K562 (cell line): ENCODE results near the gene MTSS2.

ENCODE experiments used
- DACH1 ChIP-seq: fragments of 450-650 bp; IDR thresholded peaks from 2 replicates; pipeline ENCODE4 v1.6.1; 2018; ENCODE audit not compliant: partially characterized antibody
- MTA3 ChIP-seq: fragments of 450-650 bp; formaldehyde crosslinking; IDR thresholded peaks from 2 replicates; pipeline ENCODE4 v1.6.1; 2017; ENCODE audit warnings: mild to moderate bottlenecking, borderline replicate concordance
- TEAD4 ChIP-seq, 2 experiments: sonication (generic) in 1 of 2; formaldehyde crosslinking in 1 of 2; IDR thresholded peaks; 2 replicates each; pipeline versions ENCODE4 v1.6.1 to v1.8.0; 2012 to 2022; ENCODE audit warnings: borderline replicate concordance in 1 of 2, inconsistent platforms in 1 of 2, low read length in 1 of 2, mild to moderate bottlenecking in 1 of 2, missing genetic modification reagents in 1 of 2
- ZNF212 ChIP-seq: fragments of 450-650 bp; formaldehyde crosslinking; IDR thresholded peaks from 2 replicates; pipeline ENCODE4 v1.4.0; 2020; ENCODE audit warnings: mild to moderate bottlenecking
- TF ChIP-seq, protein P1 (sequence below): sonication (generic); formaldehyde crosslinking; IDR thresholded peaks from 2 replicates; pipeline ENCODE4 v1.8.0; 2022; ENCODE audit warnings: mild to moderate bottlenecking, low read depth, missing genetic modification reagents
- TF ChIP-seq, protein P2 (sequence below): sonication (generic); formaldehyde crosslinking; IDR thresholded peaks from 2 replicates; pipeline ENCODE4 v1.8.1; 2023; ENCODE audit warnings: mild to moderate bottlenecking, missing genetic modification reagents

DNA sequence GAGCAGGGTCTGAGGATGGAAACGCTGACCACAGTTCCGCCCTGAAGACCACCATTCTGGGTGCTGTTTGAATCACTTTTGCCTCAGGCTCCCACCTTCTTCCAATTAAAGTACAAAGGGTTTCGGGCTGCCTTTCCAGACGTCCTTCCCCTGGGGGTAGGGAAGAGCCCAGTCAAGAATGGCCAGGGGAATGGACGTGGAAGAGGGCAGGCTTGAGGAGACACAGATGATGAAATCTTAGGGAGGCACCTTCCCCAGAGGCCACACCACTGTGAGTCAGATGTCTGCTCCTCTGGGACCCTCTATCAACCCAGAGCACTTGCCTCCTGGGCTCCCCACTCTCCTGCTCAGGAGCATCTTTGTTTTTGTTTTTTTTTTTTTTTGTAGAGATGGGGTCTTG, 27.5 kb upstream of the MTSS2 start:
- TF ChIP-seq, protein P1, sequence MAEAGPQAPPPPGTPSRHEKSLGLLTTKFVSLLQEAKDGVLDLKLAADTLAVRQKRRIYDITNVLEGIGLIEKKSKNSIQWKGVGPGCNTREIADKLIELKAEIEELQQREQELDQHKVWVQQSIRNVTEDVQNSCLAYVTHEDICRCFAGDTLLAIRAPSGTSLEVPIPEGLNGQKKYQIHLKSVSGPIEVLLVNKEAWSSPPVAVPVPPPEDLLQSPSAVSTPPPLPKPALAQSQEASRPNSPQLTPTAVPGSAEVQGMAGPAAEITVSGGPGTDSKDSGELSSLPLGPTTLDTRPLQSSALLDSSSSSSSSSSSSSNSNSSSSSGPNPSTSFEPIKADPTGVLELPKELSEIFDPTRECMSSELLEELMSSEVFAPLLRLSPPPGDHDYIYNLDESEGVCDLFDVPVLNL, result no peak
- TF ChIP-seq, protein P2, sequence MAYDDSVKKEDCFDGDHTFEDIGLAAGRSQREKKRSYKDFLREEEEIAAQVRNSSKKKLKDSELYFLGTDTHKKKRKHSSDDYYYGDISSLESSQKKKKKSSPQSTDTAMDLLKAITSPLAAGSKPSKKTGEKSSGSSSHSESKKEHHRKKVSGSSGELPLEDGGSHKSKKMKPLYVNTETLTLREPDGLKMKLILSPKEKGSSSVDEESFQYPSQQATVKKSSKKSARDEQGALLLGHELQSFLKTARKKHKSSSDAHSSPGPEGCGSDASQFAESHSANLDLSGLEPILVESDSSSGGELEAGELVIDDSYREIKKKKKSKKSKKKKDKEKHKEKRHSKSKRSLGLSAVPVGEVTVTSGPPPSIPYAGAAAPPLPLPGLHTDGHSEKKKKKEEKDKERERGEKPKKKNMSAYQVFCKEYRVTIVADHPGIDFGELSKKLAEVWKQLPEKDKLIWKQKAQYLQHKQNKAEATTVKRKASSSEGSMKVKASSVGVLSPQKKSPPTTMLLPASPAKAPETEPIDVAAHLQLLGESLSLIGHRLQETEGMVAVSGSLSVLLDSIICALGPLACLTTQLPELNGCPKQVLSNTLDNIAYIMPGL (CRISPR knock-in tag), result no peak
- TF ChIP-seq TEAD4 (IDR thresholded peaks at IDR 0.05; ENCODE audit: low read length), result no peak
- TF ChIP-seq TEAD4 (CRISPR knock-in tag; IDR thresholded peaks at IDR 0.05; ENCODE audit: borderline replicate concordance), result no peak
- no peak for TF ChIP-seq ZNF212 (CRISPR knock-in tag)
- no peak for TF ChIP-seq MTA3
- no peak for TF ChIP-seq DACH1
